DLD1 (cell line): ENCODE data around the gene BAIAP2.

ENCODE experiments used
- in situ Hi-C: cut with HindIII; loops from 2 replicates; pipeline ENCODE4 v1.10.0; 2017; ENCODE audit warnings: low sequenced_read_pairs

Gene BAIAP2

DNA sequence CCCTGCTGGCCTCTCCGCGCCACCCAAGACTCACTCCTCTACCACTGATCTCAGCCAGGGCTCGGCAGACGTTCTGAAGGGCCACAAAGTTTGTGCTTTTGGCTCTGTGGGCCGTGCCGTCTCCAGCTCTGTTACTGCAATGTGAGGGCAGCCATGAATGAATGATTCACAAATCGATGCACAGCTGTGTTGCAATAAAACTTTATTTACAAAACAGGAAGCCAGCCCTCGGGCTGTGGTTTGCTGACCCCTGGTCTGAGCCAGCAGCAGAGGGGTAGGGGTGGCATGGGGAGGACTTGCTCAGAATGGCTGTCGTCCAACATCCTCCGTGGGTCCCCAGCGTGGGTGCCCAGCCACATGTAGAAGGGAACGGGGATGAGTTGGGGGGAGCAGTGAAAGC, 67.4 kb downstream of the BAIAP2 start:
- in situ Hi-C loops, result no loop called here

DNA sequence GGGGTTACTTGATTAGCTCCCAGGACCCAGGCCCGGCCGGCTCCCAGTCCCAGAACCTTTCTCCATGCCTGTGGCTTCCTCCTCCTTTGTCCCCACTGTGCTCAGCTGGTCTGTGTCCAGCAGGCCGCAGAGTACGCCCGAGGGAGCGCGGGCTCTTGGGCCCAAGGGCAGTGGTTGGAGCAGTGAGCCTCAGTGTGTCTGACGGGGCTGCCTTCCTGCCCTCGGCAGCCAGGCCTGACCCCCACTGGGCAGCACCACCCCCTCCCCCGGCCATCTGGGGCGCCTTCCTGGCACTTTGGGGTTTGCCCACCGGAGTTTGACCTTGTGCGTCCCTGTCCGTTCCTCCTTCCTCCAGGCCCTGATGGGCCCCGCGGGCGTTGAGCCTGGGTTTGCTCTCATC, 67.9 kb downstream of the BAIAP2 start:
- in situ Hi-C loops, result no loop called here

DNA sequence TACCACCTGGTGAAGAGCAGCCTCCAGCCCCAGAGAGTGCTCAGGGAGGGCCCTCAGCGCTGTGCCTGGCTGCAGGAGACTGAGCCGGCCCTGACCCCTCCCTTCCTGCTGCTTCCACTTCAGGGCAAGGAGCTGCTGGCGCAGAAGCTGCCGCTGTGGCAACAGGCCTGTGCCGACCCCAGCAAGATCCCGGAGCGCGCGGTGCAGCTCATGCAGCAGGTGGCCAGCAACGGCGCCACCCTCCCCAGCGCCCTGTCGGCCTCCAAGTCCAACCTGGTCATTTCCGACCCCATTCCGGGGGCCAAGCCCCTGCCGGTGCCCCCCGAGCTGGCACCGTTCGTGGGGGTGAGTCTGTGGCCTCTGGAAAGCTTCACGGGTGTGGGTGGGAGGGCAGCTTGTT, 68.4 kb downstream of the BAIAP2 start:
- in situ Hi-C loops, result no loop called here

DNA sequence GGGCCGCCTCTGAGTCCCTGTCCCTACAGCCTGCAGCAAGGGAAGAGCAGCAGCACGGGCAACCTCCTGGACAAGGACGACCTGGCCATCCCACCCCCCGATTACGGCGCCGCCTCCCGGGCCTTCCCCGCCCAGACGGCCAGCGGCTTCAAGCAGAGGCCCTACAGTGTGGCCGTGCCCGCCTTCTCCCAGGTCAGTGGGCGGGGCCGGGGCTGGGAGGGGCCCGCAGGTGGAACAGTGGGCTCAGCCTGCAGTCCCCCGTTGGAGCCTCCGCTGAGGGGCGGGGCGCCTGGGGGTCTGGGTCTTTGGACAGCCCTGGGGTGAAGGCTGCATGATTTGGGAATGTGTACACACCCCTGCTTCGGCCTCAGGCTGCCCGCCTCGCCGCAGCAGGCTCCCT, 71.8 kb downstream of the BAIAP2 start:
- in situ Hi-C loops, result no loop called here

DNA sequence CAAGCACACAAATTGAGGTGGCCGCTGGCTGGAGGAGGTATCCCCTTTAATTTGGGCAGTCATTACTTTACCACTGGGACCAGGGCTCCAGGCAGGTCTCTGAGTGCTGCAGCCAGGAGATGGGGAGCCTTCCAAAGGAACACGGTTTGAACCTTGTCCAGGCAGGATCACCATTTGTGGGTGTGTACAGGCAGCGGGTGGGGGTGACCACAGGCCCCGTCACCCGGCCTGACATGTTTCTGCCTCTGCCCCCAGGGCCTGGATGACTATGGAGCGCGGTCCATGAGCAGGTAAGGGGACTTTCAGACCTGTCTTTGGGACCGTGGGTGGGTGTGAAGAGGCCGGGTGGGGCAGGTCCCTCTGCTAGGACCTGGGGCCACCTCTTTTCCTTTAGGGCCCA, 73.3 kb downstream of the BAIAP2 start:
- in situ Hi-C loops, result no loop called here

DNA sequence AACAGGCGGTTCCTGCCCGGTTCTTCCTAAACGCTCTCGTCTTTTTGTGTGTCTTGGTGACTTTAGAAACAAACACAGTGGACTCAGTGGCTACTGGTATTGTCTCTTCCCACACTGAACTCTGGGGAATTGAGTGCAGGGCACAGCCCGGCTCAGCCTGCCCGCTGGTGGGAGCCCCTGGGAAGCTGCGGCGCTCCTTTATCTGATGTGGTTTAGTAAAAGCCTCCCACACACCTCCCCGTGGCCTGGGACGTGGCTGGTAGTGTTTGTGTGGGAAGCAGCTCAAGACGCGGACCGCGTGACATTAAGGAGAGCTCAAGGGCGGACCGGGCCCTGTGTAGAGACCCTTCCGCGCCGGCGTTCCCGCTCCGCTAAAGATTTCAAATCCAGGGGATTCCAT, 75.0 kb downstream of the BAIAP2 start:
- in situ Hi-C loops, result no loop called here

DNA sequence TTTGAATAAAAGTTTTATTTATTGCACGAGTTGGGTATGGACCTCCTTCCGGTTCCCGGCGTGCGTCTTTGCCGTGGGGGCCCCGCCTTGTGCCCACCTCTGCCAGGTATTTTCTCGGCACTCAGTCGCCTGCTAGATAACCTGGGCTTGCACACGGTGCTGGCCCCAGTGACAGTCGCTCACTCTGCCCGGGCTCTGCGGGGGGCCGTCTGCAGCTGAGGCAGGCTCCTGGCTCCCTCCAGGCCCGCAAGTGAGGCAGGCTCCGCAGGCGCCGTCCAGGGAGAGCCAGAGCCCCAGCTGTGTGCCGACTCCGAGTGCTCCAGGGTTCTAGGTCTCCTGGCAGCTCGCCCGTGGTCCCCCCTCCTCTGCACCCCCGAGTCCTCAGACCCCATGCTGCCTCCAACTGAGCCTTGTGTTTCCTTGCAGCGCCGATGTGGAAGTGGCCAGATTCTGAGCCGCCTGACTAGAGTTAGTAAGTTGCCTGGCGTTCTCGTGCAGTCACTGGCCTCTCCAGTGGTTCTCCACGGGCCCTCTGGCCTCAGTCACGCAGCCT, 75.6 kb downstream of the BAIAP2 start:
- in situ Hi-C loops, result no loop called here

DNA sequence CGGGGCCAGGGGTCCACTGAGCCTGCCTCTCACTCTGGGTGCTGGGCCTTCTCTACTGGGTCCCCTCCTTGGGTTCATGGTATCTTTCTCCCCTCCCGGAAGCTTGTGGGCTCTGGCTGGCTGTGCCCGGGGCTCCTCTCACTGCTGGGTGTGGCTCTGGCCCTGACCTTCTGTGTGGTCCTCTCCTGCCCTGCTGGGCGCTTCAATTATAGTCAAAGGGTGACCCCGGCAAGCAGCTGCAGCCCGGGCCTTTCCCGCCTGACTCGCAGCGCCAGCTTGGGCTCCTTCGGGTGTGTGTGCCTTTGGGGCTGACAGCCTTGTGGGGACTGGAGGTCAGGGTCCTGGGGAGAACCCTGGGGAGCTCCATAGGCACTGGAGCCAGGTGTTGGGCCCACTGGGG, 76.1 kb downstream of the BAIAP2 start:
- in situ Hi-C loops, result no loop called here

DNA sequence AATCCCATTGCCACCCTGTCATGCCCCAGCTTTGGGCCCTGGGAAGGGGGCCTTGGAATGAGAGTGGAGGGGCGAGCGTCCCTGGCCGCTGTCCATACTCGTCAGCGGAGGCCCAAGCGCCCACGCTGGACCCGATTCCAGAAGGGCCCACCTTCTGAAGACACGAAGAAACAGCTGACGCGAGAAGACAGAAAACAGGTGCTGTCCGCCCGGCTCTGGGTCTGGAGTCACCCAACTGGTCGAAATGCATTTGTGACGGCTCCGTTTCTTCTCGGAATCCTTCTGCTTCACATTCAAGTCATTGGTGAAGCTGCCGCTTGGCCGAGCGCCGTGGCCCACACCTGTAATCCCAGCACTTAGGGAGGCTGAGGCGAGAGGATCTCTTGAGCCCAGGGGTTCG, 77.5 kb downstream of the BAIAP2 start:
- in situ Hi-C loops, result no loop called here

DNA sequence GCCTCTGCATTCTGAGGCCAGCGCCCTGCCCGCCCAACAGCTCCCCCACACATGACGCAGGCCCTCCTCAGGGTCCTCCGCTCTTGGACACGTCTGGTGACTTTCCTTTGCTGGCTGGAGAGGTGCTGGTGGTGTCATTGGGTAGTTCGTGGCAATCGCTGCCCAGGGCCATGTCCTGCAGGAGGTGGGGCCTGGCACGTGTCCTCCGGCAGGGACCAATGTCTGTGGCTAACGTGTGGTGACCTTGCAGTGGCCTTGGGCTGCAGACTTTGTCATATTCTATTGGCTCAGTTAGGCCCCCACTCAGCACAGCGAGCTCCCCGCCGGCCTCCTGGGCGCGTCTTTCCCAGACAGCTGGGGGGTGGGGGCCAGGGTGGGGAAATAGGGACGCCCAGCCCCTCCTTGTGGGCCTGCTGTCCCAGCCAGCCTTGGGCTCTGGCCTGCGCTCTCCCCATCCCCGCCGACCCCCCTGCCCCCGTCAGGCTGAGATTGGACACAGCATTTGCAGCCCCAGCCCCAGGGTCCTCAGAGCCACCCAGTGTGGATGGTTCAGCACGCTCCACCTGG, 78.3 kb downstream of the BAIAP2 start:
- in situ Hi-C loops, result no loop called here

DNA sequence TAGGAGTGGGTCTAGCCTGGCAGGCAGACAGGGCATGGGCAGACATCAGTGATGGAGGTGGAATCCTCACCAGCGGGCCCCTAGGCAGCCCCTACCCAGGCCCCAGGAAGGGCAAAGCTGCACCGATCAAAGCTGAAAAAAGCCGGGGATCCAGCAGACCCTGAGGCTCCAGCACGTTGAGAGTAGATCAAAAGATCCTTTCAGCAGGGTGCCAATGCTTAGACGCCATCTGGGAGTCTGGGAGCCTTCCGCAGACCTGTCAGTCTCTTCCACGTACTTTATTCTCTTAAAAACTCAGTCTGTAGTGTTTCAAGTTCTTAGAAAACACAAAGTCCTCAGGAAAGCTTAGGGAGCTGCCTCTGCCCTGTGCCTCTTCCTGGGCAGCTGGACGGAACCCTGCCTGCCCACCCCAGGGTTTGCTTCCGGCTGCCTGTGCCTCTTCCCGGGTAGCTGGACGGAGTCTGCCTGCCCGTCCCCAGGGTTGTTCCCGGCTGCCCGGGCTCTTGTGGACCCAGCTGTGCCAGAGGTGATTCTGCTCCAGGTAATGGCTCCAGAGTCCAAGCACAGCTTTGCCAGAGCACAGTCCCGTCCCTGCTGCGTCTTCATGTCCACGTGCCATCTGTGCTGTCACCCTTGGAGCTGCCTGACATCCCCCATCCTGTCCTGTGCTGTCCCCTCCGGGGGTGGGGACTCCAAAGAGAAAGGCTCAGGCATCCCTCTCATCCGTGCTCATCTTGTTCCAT, 79.6 kb downstream of the BAIAP2 start:
- in situ Hi-C loops, result no loop called here

DNA sequence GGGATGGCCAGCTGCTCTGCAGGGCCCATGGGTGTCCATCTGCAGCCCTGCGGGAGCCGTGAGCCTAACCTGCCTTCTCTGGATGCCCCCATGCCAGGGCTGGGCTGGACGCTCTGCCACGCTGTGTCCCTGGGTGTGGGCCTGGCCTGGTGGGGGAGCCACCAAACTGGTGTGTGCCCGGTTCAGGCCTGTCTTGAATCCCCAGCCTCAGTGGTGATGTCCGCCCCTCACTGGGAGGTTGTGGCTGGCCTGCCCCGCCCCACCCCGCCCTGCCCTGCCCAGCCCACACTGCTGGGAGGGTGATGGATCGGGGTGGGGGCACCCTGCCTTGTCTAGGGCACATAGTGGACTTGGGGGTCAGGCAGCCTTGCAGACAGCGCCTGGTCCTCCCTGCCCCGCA, 80.3 kb downstream of the BAIAP2 start:
- in situ Hi-C loops, result no loop called here

DNA sequence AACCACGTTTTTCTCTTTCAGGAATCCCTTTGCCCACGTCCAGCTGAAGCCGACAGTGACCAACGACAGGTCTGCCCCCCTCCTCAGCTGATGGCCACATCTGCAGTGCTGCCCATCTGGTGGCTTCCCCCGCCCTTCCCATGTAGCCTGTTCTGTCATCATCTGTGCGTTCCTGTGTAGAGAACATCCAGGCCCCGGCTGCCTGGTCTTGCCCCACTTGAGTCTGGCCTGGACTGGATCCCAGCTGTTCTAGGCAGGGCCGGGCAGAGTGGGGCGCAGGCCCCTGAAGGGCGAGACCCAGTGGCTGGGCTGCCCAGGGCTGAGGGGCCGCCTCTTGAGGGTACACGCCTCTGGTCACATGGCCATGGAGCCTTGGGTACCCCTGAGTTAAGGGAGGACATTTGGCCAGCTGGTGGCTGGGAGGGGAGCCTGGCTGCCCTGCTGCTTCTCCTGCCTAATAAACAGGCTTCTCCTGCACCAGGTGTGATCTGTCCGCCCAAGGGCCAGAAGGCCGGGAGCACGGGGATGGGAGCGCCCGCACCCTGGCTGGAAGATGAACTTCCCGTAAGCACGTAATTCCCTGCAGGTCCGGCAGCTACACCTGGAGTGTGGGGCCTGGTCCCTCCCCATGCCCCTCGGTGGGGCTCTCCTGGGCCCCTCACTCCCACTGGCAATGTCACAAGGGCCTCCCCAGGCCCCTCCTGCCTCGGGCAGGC, 81.0 kb downstream of the BAIAP2 start:
- in situ Hi-C loops, result no loop called here

DNA sequence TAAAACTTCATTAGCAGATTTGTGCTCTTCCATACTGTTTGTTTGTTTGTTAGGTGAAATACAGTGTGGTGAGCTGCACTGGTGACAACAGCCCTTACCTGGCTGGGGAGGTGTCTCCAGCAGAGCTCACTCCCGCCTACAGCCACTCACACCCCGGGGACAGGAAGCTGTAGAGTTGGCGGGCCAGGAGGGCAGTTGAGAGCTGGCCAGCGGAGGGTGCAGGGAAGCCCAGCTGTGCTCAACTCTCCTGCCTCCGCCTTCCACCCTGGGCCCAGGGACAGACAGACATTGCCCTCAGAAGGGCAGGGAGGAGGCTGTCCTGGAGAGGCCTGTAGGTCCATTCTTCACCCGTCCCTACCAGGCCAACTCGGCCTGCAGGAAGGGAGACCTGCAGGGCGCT, 81.8 kb downstream of the BAIAP2 start:
- in situ Hi-C loops, result no loop called here

DNA sequence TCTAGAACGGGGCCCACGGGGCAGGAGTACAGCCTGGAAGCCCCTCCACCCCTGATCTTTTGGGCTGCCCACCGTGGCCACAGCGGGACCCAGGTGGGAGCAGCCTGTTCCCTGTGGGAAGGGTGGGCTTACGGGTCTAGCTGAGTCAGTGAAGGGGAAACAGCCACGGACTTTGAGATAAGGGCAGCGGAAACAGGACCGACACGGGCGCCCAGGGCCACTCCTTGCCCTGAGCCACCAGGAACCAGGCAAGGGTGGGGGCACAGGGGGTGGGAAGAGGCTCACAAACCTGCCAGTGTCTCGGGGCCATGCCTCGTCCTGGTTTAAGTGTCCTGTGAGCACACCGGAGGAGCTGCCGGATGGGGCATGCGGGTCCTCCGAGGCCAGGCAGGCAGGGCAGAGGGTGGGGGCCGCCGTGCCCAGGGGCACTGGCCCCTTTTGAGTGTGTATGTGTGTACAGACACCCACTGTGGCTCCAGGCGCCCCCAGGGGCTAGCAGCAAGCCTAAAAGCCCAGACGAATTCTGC, 82.8 kb downstream of the BAIAP2 start:
- in situ Hi-C loops, result no loop called here

DNA sequence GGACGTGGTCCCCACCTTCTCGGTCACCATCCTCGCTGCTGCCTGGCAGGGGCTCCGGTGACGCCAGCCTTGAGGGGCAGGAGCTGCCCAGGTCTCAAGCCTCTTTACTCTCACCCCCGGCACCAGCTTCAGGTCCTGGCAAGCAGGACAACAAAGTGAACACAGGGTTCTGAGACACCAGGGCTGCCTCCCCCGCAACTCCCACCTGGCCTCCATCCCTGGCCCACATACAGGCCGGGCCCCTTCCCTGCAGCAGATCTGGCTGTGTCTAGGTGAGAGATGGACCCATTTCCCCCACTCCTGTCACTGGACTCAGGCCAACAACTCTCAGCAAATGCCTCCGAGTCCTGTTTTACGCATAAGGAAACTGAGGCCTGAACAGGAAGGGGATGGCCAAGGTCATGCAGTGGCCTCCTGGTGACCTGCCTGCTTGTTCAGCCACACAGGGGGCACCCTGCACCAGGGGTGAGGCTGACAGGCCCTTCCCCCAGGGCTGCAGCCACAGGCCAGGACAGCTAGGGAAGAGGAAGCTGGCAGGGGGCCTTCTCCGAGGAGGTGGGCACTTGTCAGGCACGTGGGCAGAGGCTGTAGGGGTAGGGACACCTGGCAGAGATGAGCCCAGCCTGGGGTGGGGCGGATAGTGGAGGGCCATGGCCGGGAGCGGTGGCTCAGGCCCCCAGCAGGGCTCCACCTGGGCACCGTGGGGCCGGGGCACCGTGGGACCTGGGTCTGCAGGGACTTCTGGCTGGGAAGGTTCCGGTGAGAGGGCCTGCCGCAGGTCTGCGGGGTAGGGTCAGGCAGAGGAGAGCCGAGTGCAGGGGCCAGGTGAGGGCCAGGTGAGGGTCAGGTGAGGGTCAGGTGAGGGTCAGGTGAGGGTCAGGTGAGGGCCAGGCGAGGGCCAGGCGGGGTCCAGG, 83.6 kb downstream of the BAIAP2 start:
- in situ Hi-C loops, result no loop called here

DNA sequence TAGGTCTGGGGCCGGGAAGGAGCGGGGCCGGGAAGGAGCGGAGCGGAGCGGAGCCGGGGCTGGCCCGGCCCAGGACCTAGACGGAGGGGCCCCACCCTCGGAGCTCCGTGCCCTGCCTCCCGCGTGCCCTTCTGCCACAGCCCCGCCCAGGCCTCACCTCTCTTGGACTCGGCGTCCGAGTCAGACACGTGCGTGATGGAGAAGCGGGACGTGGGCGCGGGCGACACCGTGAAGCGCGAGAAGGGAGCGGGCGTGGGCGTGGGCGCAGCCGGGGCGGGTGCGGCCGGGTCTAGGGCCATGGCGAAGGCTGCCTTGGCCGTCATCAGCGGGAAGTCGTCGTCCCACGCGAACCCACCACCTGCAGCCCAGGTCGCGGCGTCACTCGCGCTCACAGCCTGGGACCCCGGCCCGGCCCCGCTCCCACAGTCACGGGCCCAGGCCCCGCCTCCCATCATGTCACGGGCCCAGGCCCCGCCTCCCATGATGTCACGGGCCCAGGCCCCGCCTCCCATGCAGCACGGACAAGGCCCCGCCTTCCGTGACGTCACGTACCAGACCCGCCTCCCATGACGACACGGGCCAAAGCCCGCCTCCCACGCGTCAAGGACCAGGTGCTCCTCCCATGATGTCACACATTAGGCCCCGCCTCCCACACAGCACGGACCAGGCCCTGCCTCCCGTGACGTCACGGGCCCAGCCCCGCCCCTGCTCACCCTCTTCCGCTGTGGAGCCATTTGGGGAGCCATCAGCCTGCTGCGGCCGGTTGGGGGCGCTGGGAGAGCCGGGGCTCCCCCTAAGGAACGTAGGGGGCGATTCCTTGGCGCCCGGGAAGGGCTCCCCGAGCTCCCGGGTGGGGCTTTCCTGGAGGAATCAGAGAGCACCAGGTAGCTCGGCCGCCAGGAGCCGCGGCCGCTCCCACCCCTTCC, 84.5 kb downstream of the BAIAP2 start:
- in situ Hi-C loops, result loop anchor here (5.0 kb wide), 1 partner anchor 82 kb away; the partner anchor contains the start of gene BAIAP2

DNA sequence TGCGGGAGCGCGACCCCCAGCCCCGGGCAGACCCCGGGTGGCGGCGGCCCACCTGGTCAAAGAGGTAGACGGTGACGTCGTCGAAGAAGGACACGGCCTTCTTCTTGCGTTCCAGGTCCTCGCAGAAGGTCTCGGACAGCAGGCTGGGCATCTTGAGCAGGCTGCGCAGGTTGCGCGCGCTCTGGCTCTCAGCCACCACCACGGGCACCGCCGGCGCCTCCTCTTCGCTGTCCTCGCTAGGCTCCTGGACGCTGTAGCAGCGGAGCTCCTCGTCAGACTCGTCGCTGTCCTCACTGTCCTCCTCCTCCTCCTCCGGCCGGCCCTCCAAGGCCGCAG, 85.2 kb downstream of the BAIAP2 start:
- in situ Hi-C loops, result loop anchor here (5.0 kb wide), 1 partner anchor 83 kb away; the partner anchor contains the start of gene BAIAP2
